HFF-Myc (cell line): Measurements from ENCODE around the gene NME5.

ENCODE experiments used
- DNase-seq: peaks from one replicate; pipeline ENCODE4 v3.0.0-alpha.2; 2011; ENCODE audit warnings: low read depth; ENCODE audit errors: extremely low read depth
- H3K4me3 ChIP-seq: replicated peaks from 2 replicates; pipeline ENCODE4 v1.5.1; 2011; ENCODE audit warnings: low read depth, mild to moderate bottlenecking, control low read depth, low read length
- TF ChIP-seq, protein P1 (sequence below): IDR thresholded peaks from 2 replicates; pipeline ENCODE4 v1.5.1; 2012; ENCODE audit warnings: mild to moderate bottlenecking, low read depth, low read length, control low read depth; ENCODE audit errors: missing control alignments

The NME5 gene

DNA sequence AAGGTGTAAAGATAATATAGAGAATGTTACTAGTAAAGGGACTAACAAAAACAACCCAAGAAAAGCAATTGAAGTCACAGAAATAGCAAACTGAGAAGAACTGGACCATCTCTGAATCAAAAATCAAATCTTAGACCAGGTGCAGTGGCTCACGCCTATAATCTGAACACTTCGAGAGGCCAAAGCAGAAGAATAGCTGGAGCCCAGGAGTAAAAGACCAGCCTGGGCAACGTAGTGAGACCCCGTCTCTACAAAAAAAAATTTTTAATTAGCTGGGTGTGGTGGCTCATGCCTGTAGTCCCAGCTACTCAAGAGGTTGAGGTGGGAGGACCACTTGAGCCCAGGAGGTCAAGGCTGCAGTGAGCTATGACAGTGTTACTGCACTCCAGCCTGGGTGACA is 28.0 kb downstream of the NME5 start:
- H3K4me3 ChIP-seq = no peak overlapping the region
- no peak for DNase-seq
- TF ChIP-seq, protein P1, sequence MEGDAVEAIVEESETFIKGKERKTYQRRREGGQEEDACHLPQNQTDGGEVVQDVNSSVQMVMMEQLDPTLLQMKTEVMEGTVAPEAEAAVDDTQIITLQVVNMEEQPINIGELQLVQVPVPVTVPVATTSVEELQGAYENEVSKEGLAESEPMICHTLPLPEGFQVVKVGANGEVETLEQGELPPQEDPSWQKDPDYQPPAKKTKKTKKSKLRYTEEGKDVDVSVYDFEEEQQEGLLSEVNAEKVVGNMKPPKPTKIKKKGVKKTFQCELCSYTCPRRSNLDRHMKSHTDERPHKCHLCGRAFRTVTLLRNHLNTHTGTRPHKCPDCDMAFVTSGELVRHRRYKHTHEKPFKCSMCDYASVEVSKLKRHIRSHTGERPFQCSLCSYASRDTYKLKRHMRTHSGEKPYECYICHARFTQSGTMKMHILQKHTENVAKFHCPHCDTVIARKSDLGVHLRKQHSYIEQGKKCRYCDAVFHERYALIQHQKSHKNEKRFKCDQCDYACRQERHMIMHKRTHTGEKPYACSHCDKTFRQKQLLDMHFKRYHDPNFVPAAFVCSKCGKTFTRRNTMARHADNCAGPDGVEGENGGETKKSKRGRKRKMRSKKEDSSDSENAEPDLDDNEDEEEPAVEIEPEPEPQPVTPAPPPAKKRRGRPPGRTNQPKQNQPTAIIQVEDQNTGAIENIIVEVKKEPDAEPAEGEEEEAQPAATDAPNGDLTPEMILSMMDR = no peak

DNA sequence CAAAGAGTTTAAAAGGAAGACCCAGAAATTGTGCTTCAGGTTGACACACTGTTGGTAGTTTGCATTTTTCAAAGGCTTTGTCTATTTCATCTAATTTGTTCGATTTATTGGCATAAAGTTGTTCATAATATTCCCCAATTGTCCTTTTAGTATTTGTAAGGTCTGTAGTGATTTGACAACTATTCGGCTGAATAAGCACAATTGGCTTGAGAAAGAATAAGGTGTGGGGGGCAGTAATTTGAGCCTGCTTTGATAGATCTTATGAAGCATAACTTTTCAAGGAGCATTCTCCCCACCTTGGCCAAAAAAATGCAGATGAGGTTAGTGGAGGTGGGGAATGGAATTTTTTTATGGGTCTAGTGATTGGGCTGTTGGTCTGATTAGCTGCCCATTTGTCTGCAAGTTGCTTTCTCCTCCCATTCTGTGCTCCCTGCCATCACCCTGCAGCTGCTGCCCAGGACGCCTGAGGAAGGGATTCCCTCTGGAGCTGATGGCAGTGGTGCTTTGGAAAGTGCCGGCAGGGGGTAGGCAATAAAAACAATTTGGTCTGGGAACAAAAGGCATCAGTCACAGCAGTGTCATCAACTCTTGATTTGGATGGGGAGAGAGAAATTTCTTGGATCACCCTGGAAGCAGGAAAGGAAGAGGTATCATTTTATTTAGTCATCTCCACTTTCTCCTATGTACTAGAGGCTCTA is 28.8 kb downstream of the NME5 start:
- DNase-seq = no peak
- no peak overlapping the region for H3K4me3 ChIP-seq
- TF ChIP-seq, protein P1 = no peak

DNA sequence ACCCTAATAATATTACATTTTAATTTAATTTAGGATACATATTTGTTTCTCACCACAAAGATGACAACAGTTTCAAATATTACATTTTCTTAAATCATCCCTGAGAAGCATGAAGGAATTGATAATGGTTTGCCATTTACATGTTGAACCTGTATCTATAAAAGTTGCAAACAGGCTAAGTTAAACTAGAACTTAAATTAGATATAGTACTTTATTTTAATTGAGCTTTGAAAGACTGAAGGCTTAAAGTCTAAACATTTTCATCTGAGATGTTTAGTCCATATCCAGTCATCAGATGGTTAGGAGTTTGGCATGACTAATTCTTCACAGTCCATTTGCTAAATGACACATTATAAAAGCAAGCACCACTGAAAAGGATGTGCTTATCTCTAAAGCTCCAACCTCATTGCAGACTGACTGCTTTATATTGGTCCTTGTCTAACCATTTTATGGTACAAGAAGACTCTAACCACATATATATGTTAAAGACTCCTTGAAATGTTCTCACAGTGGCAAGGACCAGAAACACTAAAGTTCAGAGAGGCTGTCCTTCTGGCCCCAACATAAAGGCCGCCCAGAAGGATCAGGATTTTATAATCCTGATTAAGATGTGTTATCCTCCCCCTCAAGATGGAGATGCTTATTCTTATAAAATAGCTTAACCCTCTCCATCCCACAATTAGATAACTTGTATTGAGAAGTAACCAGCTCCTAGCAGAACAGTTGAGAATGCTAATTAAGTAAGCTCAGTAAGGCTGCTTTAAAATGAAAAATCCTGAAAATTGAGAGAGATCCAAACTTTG is 29.6 kb downstream of the NME5 start:
- H3K4me3 ChIP-seq = no peak overlapping the region
- TF ChIP-seq, protein P1 = no peak
- DNase-seq = no peak

DNA sequence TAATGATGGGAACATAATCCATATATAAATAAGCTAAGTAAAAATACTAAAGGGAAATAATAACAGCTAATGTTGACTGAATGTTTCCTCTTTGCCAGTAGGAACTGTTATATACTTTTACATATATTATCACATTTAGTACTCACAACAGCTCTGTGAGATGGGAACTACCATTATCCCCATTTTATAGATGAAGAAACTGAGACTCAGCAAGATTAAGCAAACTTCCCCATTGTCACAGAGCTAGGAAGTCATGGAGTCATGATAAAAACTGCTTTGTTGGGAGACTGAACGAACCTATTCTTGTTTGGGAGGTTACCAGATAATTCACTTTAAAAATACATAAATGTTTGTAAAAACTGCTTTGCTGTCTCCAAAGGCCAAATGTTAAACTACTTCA is 32.0 kb downstream of the NME5 start:
- no peak overlapping the region for H3K4me3 ChIP-seq
- TF ChIP-seq, protein P1 = no peak
- DNase-seq = no peak

DNA sequence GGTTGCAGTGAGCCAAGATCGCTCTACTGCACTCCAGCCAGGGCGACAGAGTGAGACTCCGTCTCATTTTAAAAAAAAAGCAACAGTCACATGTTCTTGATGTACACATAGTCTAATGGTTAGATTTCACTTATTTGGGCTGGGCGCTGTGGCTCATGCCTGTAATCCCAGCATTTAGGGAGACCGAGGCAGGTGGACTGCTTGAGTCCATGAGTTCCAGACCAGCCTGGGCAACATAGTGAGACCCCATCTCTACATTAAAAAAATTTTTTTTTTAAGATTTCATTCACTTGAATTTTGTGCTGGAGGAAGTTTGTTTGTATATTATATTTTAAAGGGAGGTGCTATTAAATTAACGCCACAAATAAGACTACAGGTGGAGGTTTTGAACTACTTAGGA is 33.5 kb downstream of the NME5 start:
- DNase-seq = no peak
- no peak overlapping the region for H3K4me3 ChIP-seq
- TF ChIP-seq, protein P1 = no peak

DNA sequence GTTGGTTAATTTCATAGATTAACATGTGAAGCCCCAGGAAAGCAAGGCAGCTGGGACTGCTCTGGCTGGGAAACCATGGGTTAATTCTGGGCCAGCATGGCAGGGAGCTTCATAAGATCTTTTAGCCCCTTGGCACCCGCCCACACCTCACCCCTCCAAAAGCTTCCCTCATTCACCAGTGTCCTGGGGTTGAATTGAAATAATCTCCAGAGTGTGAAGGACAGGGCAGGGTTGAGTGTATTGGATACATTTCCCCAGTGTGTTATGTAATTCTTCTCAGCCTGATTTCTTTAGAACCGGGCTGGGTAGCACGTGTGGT is 36.0 kb downstream of the NME5 start:
- no peak overlapping the region for H3K4me3 ChIP-seq
- TF ChIP-seq, protein P1 = no peak
- no peak for DNase-seq
